Muscle of leg (tissue), 11 donors: ENCODE results near the gene DAZAP1. TPM values are rescaled to one million over a fixed set of nuclear protein-coding genes. Genes with fewer than 3 reads are reported as not detected.
A peak's percentile ranks its signal among the peaks of the same experiment; 100 is the strongest.

Experiments used
- DNase-seq: peaks from one replicate; pipeline ENCODE4 v3.0.0; 2013
- H3K27ac ChIP-seq: one replicate; pipeline ENCODE4 v1.5.1; 2013; ENCODE audit warnings: mild to moderate bottlenecking, low read length, control low read depth
- H3K27me3 ChIP-seq: one replicate; pipeline ENCODE4 v1.6.1; 2013; ENCODE audit warnings: low read length; ENCODE audit not compliant: control insufficient read depth, insufficient read depth
- H3K36me3 ChIP-seq: one replicate; pipeline ENCODE4 v1.6.1; 2013; ENCODE audit warnings: low read length; ENCODE audit not compliant: control insufficient read depth, insufficient read depth
- H3K4me1 ChIP-seq: one replicate; pipeline ENCODE4 v1.6.1; 2013; ENCODE audit warnings: low read length; ENCODE audit not compliant: control insufficient read depth, insufficient read depth
- H3K4me3 ChIP-seq: one replicate; pipeline ENCODE4 v1.5.1; 2013; ENCODE audit warnings: low read length, control low read depth
- H3K9me3 ChIP-seq: replicated peaks from 2 replicates; pipeline ENCODE4 v1.6.1; 2013; ENCODE audit warnings: low read depth, low read length; ENCODE audit not compliant: control insufficient read depth
- WGBS: methylation state at CpG from one replicate; pipeline ENCODE4 v1.1.5; 2013; ENCODE audit warnings: missing lambda C conversion rate; ENCODE audit not compliant: insufficient coverage; 5-methylcytosine and 5-hydroxymethylcytosine counted together
- polyA plus RNA-seq, 8 donors: library from polyadenylated mRNA; unstranded; fragments of 120-200 nt; gene quantifications; one replicate each; pipeline versions ENCODE4 v1.2.1 to v1.2.3, GENCODE V29; 2013; ENCODE audit warnings: inconsistent platforms in 1 of 8, low replicate concordance in 1 of 8; ENCODE audit not compliant: insufficient read length in 8 of 8, insufficient read depth in 1 of 8
- total RNA-seq: library from RNA; stranded (reverse); fragments of 120-200 nt; gene quantifications from one replicate; pipeline ENCODE4 v1.2.4, GENCODE V29; 2013

Gene DAZAP1
- total and polyA plus RNA-seq, 9 donors = 41.0 to 80.2 (median 65.8) TPM

- no peak overlapping the region for H3K4me3 ChIP-seq
- no peak for DNase-seq
- H3K27me3 ChIP-seq = no peaks in the 10 kb centered on the region
- peaks cover 13% of the 10 kb centered on the region for H3K4me1 ChIP-seq
- 82% methylated on average over 10 of the region's 12 CpGs for WGBS
- H3K36me3 ChIP-seq = peaks cover 68% of the 10 kb centered on the region
- no peaks in the 10 kb centered on the region for H3K9me3 ChIP-seq
- H3K27ac ChIP-seq = no peak overlapping the region
These were observed 33.2 kb upstream of the DAZAP1 start for GRCh38 chr19:1374250-1374577.

GRCh38 chr19:1376415-1376805 lies 31.0 kb upstream of the DAZAP1 start:
- no peak overlapping the region for H3K4me3 ChIP-seq
- no peak overlapping the region for H3K27ac ChIP-seq
- H3K4me1 ChIP-seq = peaks cover 22% of the 10 kb centered on the region
- H3K27me3 ChIP-seq = no peaks in the 10 kb centered on the region
- DNase-seq = no peak
- WGBS = 91% methylated on average over 15 of the region's 17 CpGs
- H3K9me3 ChIP-seq = no peaks in the 10 kb centered on the region
- peaks cover 46% of the 10 kb centered on the region for H3K36me3 ChIP-seq

- Histone ChIP-seq H3K4me3 (no peak overlapping the region), H3K9me3 (no peaks in the 10 kb centered on the region), H3K27ac (no peak overlapping the region), H3K4me1 (peaks cover 31% of the 10 kb centered on the region), H3K27me3 (no peaks in the 10 kb centered on the region), H3K36me3 (peaks cover 40% of the 10 kb centered on the region)
- no peak for DNase-seq
- WGBS = 93% methylated on average over 43 of the region's 43 CpGs
These were observed 30.0 kb upstream of the DAZAP1 start for GRCh38 chr19:1377176-1377964.

- 77% methylated on average over 29 of the region's 33 CpGs for WGBS
- no peak for DNase-seq
- H3K4me3 ChIP-seq = no peak overlapping the region
These were observed 29.2 kb upstream of the DAZAP1 start for GRCh38 chr19:1377965-1378785.

GRCh38 chr19:1379126-1379905 lies 28.1 kb upstream of the DAZAP1 start:
- peaks cover 25% of the 10 kb centered on the region for H3K36me3 ChIP-seq
- H3K27me3 ChIP-seq = no peaks in the 10 kb centered on the region
- no peaks in the 10 kb centered on the region for H3K9me3 ChIP-seq
- 75% methylated on average over 21 of the region's 27 CpGs for whole genome bisulfite sequencing
- peaks cover 21% of the 10 kb centered on the region for H3K4me1 ChIP-seq
- DNase-seq = no peak
- no peak overlapping the region for H3K27ac ChIP-seq
- no peak overlapping the region for H3K4me3 ChIP-seq

More at GRCh38 chr19:1377965-1378785, 29.2 kb upstream of the DAZAP1 start:
- no peaks in the 10 kb centered on the region for H3K9me3 ChIP-seq
- H3K27me3 ChIP-seq = no peaks in the 10 kb centered on the region
- H3K27ac ChIP-seq = no peak overlapping the region
- H3K36me3 ChIP-seq = peaks cover 36% of the 10 kb centered on the region
- H3K4me1 ChIP-seq = peaks cover 28% of the 10 kb centered on the region

DNA sequence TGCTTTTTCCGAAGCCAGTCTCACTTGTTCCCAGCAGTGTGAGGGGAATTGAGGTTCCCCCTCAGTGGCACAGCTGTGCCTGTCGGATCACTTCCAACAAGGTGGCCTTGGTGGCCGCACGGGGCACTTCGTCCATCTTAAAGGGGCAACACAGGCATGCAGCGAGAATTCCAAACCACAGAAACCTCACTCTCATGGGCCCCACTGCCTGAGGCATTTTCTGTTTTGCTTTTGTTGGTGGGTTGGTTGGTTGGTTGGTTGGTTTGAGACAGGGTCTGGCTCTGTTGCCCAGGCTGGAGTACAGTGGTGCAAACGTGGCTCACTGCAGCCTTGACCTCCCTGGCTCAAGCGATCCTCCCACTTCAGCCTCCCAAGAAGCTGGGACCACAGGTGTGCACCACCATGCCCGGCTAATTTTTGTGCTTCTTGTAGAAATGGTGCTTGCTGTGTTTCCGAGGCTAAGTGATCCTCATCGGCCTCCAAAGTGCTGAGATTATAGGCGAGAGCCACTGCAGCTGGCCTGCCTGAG lies 27.4 kb upstream of the DAZAP1 start:
- Histone ChIP-seq H3K4me1 (peaks cover 27% of the 10 kb centered on the region), H3K27ac (no peak overlapping the region), H3K36me3 (peaks cover 22% of the 10 kb centered on the region), H3K27me3 (no peaks in the 10 kb centered on the region), H3K4me3 (no peak overlapping the region), H3K9me3 (no peaks in the 10 kb centered on the region)
- WGBS = 74% methylated on average over 7 of the region's 12 CpGs
- no peak for DNase-seq

DNA sequence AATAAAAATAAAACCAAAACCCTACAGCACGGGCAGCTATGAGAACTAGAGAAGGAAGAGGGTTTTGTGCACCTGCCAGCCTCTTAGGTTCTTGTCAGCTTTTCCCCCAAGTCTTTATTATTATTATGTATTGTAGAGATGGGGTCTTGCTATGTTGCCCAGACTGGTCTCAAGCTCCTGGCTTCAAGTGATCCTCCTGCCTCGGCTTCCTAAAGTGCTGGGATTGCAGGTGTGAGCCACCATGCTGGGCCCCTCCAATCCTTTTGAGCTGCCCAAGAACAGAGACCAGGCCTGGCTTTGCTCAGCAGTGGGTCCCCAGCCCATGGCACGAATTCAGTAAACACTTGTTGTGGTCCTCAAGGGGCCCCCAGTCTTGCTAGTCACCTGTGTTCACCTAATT lies 25.1 kb upstream of the DAZAP1 start:
- no peaks in the 10 kb centered on the region for H3K9me3 ChIP-seq
- no peaks in the 10 kb centered on the region for H3K27me3 ChIP-seq
- no peak overlapping the region for H3K27ac ChIP-seq
- DNase-seq = no peak
- no peak overlapping the region for H3K4me3 ChIP-seq
- 70% methylated on average over 1 of the region's 3 CpGs for WGBS
- H3K36me3 ChIP-seq = peaks cover 23% of the 10 kb centered on the region
- peaks cover 27% of the 10 kb centered on the region for H3K4me1 ChIP-seq

DNA sequence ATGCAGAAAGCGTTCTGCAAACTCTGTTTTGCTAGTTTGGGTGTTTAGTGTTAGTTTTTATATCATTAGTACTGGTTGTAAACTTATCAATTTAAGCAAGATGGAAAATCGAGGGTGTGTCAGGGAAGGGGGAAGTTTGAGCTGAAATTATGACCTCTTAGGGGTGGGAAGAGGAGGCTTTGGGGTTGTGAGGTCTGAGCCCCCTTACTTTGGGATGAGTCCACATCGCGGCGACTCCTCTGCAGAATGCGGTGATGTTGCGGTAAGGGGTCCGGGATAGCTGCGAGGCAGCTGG lies 24.4 kb upstream of the DAZAP1 start:
- peaks cover 27% of the 10 kb centered on the region for H3K4me1 ChIP-seq
- no peak for DNase-seq
- no peaks in the 10 kb centered on the region for H3K9me3 ChIP-seq
- H3K27me3 ChIP-seq = no peaks in the 10 kb centered on the region
- 20% methylated on average over 9 of the region's 9 CpGs for WGBS
- H3K27ac ChIP-seq = no peak overlapping the region
- peaks cover 22% of the 10 kb centered on the region for H3K36me3 ChIP-seq
- no peak overlapping the region for H3K4me3 ChIP-seq

- Histone ChIP-seq H3K36me3 (peaks cover 23% of the 10 kb centered on the region), H3K4me3 (peak within 1 kb of the TSS; percentile 93), H3K27me3 (no peaks in the 10 kb centered on the region), H3K4me1 (peaks cover 27% of the 10 kb centered on the region), H3K9me3 (no peaks in the 10 kb centered on the region), H3K27ac (peak within 1 kb of the TSS; percentile 97)
- under 1% methylated on average over 90 of the region's 90 CpGs for WGBS
- peak; percentile 97 for DNase-seq
These were observed 23.9 kb upstream of the DAZAP1 start, which contains the start of gene NDUFS7 for GRCh38 chr19:1383312-1384084. Gene NDUFS7, plus strand, starts transcription at chr19:1383907. Its CDS starts 20 bp downstream, at chr19:1383927.
